HTERT RPE-1 (cell line): ENCODE results near the gene CEACAM6.
"Not testable (repeated sequence)": the region's sequence is repeated elsewhere in the genome, so short reads cannot be mapped to it uniquely, and the experiment has no call there.

Experiments
- in situ Hi-C: fragments of 300-500 bp; cut with MboI; formaldehyde crosslinking; loops from 4 replicates; pipeline ENCODE4 v1.14.3; 2020; ENCODE audit warnings: low sequenced_read_pairs

CEACAM6 gene

GRCh38 chr19:41755328-41755913 lies at the start of gene CEACAM6:
TSS of gene CEACAM6 (plus strand) at chr19:41755530. CDS start at chr19:41755639, 109 bp downstream.
- in situ Hi-C loops, result no loop called here

- in situ Hi-C loops, result no loop called here
Measured at GRCh38 chr19:41706741-41707501, 48.4 kb upstream of the CEACAM6 start.

- in situ Hi-C loops, result no loop called here
Measured at GRCh38 chr19:41707502-41707812, 47.9 kb upstream of the CEACAM6 start.

GRCh38 chr19:41707871-41708371 lies 47.4 kb upstream of the CEACAM6 start:
- in situ Hi-C loops, result no loop called here

GRCh38 chr19:41708481-41708880 lies 46.8 kb upstream of the CEACAM6 start, which contains the start of gene CEACAM5:
TSS of gene CEACAM5 (plus strand) at chr19:41708626. CDS start at chr19:41708732, 106 bp downstream.
- in situ Hi-C loops, result no loop called here

GRCh38 chr19:41709516-41709915 lies 45.8 kb upstream of the CEACAM6 start:
- in situ Hi-C loops, result not testable (repeated sequence)

- in situ Hi-C loops, result no loop called here
Measured at GRCh38 chr19:41709951-41710645, 45.2 kb upstream of the CEACAM6 start.

- in situ Hi-C loops, result no loop called here
Measured at GRCh38 chr19:41711376-41712261, 43.7 kb upstream of the CEACAM6 start.

- in situ Hi-C loops, result no loop called here
Measured at GRCh38 chr19:41714598-41714997, 40.7 kb upstream of the CEACAM6 start.

- in situ Hi-C loops, result no loop called here
Measured at GRCh38 chr19:41718761-41719160, 36.6 kb upstream of the CEACAM6 start.

- in situ Hi-C loops, result no loop called here
Measured at GRCh38 chr19:41720103-41720502, 35.2 kb upstream of the CEACAM6 start.

GRCh38 chr19:41726493-41726892 lies 28.8 kb upstream of the CEACAM6 start:
- in situ Hi-C loops, result no loop called here

- in situ Hi-C loops, result no loop called here
Measured at GRCh38 chr19:41734156-41734555, 21.2 kb upstream of the CEACAM6 start.

- in situ Hi-C loops, result no loop called here
Measured at GRCh38 chr19:41734585-41734984, 20.7 kb upstream of the CEACAM6 start.

GRCh38 chr19:41735071-41735600 lies 20.2 kb upstream of the CEACAM6 start:
- in situ Hi-C loops, result no loop called here

- in situ Hi-C loops, result no loop called here
Measured at GRCh38 chr19:41739361-41739760, 16.0 kb upstream of the CEACAM6 start.

GRCh38 chr19:41740415-41741243 lies 14.7 kb upstream of the CEACAM6 start:
- in situ Hi-C loops, result no loop called here

GRCh38 chr19:41741244-41741554 lies 14.1 kb upstream of the CEACAM6 start:
- in situ Hi-C loops, result no loop called here

GRCh38 chr19:41744850-41745249 lies 10.5 kb upstream of the CEACAM6 start:
- in situ Hi-C loops, result no loop called here

GRCh38 chr19:41745756-41746155 lies 9.6 kb upstream of the CEACAM6 start:
- in situ Hi-C loops, result no loop called here
